Spleen (tissue), 3 donors: Measurements from ENCODE around the gene AHNAK.

Experiments
- POLR2A ChIP-seq, 3 donors: fragments of 450-650 bp; IDR thresholded peaks; one replicate each; pipeline ENCODE4 v1.5.1; 2017; ENCODE audit warnings: antibody characterized with exemption in 3 of 3, mild to moderate bottlenecking in 1 of 3
- POLR2AphosphoS5 ChIP-seq, 3 donors: sonication (generic); formaldehyde crosslinking; IDR thresholded peaks; one replicate each; pipeline ENCODE4 v1.5.1; 2017; ENCODE audit warnings: antibody characterized with exemption in 3 of 3

DNA sequence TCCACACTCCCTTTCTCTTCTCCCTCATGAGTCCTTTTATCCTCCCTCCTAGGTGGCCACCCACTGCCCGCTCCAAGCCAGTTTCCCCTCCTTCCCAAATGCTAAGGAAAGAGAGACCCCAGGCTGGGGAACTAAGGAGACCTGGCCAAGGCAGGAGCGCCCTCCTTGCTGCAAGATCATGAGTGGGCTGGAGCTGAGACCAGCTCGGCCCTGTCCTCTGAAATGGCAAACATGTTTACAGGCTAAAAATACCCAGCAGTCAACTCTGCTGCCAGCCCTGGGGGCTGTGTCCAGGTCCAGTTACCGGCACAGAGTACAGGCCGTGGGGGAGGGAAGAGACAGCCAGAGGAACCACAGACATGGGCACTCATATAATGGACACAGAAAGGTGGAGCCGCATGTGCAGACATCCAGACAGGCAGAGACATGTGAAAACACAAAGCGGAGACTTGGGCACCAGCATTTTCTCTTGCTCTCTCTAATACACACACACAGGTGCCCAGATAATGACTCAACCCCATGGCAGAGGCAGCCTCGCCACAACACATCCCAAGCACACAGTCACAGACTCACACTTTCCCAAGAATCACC is 1.2 kb upstream of the AHNAK start:
- no peak for TF ChIP-seq POLR2AphosphoS5 (IDR thresholded peaks at IDR 0.05)
- TF ChIP-seq POLR2A (IDR thresholded peaks at IDR 0.05), result no peak
